HCT116 (cell line): ENCODE results near the gene RNU7-1. TPM values are rescaled to one million over a fixed set of nuclear protein-coding genes. Genes with fewer than 3 reads are reported as not detected.

ENCODE experiments used
- ATAC-seq: fragments of 200-7000 bp; cut with Tn5 transposase; 2 replicates; pipeline ENCODE4 v1.9.1; 2020; ENCODE audit warnings: mild to moderate bottlenecking, moderate library complexity
- BruUV-seq: library from RNA; stranded (reverse); fragments of 400-500 nt; replicated peaks from 2 replicates; lab custom pipeline; 2021; lab: Mats Ljungman, UMichigan
- CTCF ChIA-PET: fragments of 300-600 bp; sonication (Branson Sonifier 250); formaldehyde crosslinking; loops from one replicate; lab custom pipeline; 2021; ENCODE audit warnings: antibody characterized with exemption; lab: Charles Lee
- POLR2A ChIA-PET: fragments of 300-600, 350-600 bp; sonication (Branson Sonifier 250); formaldehyde crosslinking; loops from one replicate; lab custom pipeline; 2021; ENCODE audit warnings: antibody characterized with exemption; lab: Charles Lee
- RAD21 ChIA-PET, 2 experiments: fragments of 300-600 bp; sonication (Branson Sonifier 250); formaldehyde crosslinking; loops; one replicate each; lab custom pipeline; 2023; ENCODE audit warnings: low total read pairs in 2 of 2; ENCODE audit not compliant: uncharacterized antibody in 2 of 2, unreplicated experiment in 2 of 2, low non-redundant PET in 1 of 2; lab: Charles Lee
- DNase-seq: peaks from one replicate; pipeline ENCODE4 v3.0.0-alpha.2; 2010; ENCODE audit warnings: low read depth, low spot score
- H2AFZ ChIP-seq: fragments of 200-600 bp; shearing (Covaris generic), sonication (generic); 2 replicates; pipeline ENCODE4 v1.6.1; 2017; ENCODE audit warnings: low read depth, mixed run types, mixed read lengths, antibody characterized with exemption, low read length; ENCODE audit not compliant: poor library complexity, severe bottlenecking
- H3K27ac ChIP-seq: 2 replicates; pipeline ENCODE4 v1.5.1; 2012; ENCODE audit warnings: low read depth, low read length
- H3K27me3 ChIP-seq: fragments of 200-600 bp; sonication (generic); 2 replicates; pipeline ENCODE4 v1.6.1; 2016; ENCODE audit warnings: mixed run types, low read length, mixed read lengths; ENCODE audit not compliant: insufficient read depth
- H3K36me3 ChIP-seq, 2 experiments: fragments of 200-500 bp in 1 of 2; fragments of 200-600 bp in 1 of 2; sonication (Bioruptor generic) in 1 of 2; sonication (generic) in 1 of 2; 2 replicates each; pipeline versions ENCODE4 v1.5.1 to v1.6.1; 2014 to 2016; ENCODE audit warnings: low read length in 2 of 2, inconsistent platforms in 1 of 2, mixed read lengths in 1 of 2, mixed run types in 1 of 2; ENCODE audit not compliant: insufficient read depth in 2 of 2, control insufficient read depth in 1 of 2
- H3K4me1 ChIP-seq, 2 experiments: fragments of 200-600 bp in 1 of 2; sonication (generic) in 1 of 2; 2 replicates each; pipeline versions ENCODE4 v1.5.1 to v1.6.1; 2012 to 2017; ENCODE audit warnings: low read length in 2 of 2, inconsistent platforms in 1 of 2, mild to moderate bottlenecking in 1 of 2, mixed read lengths in 1 of 2, mixed run types in 1 of 2, moderate library complexity in 1 of 2; ENCODE audit not compliant: insufficient read depth in 2 of 2, control insufficient read depth in 1 of 2
- H3K4me2 ChIP-seq: fragments of 200-600 bp; sonication (generic); 2 replicates; pipeline ENCODE4 v1.6.1; 2017; ENCODE audit warnings: mixed run types, low read length, mixed read lengths
- H3K4me3 ChIP-seq, 2 experiments: fragments of 200-600 bp in 1 of 2; sonication (generic) in 1 of 2; replicated peaks in 1 of 2; 2 replicates each; pipeline ENCODE4 v1.5.1; 2011 to 2016; ENCODE audit warnings: low read length in 2 of 2, control low read depth in 1 of 2, low read depth in 1 of 2, mild to moderate bottlenecking in 1 of 2, mixed read lengths in 1 of 2, mixed run types in 1 of 2
- H3K79me2 ChIP-seq: fragments of 200-600 bp; sonication (generic); 2 replicates; pipeline ENCODE4 v1.6.1; 2017; ENCODE audit warnings: mild to moderate bottlenecking, mixed run types, low read length, moderate library complexity, mixed read lengths; ENCODE audit not compliant: insufficient read depth
- H3K9ac ChIP-seq: fragments of 200-600 bp; sonication (generic); 2 replicates; pipeline ENCODE4 v1.6.1; 2016; ENCODE audit warnings: low read length, mixed read lengths
- H3K9me2 ChIP-seq: fragments of 200-600 bp; sonication (generic), shearing (Covaris generic); 2 replicates; pipeline ENCODE4 v1.6.1; 2017; ENCODE audit warnings: mixed run types, mild to moderate bottlenecking, moderate library complexity; ENCODE audit not compliant: insufficient read depth
- H3K9me3 ChIP-seq, 2 experiments: fragments of 200-500 bp in 1 of 2; fragments of 200-600 bp in 1 of 2; sonication (Bioruptor generic) in 1 of 2; sonication (generic) in 1 of 2; 2 replicates each; pipeline ENCODE4 v1.6.1; 2014 to 2017; ENCODE audit warnings: low read length in 2 of 2, mixed read lengths in 2 of 2, inconsistent platforms in 1 of 2, low read depth in 1 of 2, mild to moderate bottlenecking in 1 of 2, mixed run types in 1 of 2, moderate library complexity in 1 of 2; ENCODE audit not compliant: control insufficient read depth in 1 of 2, insufficient read depth in 1 of 2
- H4K20me1 ChIP-seq: fragments of 200-600 bp; sonication (generic), shearing (Covaris generic); 2 replicates; pipeline ENCODE4 v1.6.1; 2017; ENCODE audit warnings: mixed run types, mild to moderate bottlenecking, moderate library complexity; ENCODE audit not compliant: insufficient read depth
- EZH2 ChIP-seq: fragments of 200-600 bp; sonication (generic); IDR thresholded peaks from 2 replicates; pipeline ENCODE4 v1.6.1; 2017; ENCODE audit warnings: antibody characterized with exemption, mixed run types
- EZH2phosphoT487 ChIP-seq: fragments of 200-600 bp; IDR thresholded peaks from 2 replicates; pipeline ENCODE4 v1.6.1; 2018; ENCODE audit warnings: antibody characterized with exemption, borderline replicate concordance
- FOSL1 ChIP-seq: IDR thresholded peaks from 2 replicates; pipeline ENCODE4 v1.6.1; 2012; ENCODE audit warnings: low read depth
- JUND ChIP-seq: IDR thresholded peaks from 2 replicates; pipeline ENCODE4 v1.6.1; 2012
- SIN3A ChIP-seq: IDR thresholded peaks from 2 replicates; pipeline ENCODE4 v1.6.1; 2012; ENCODE audit warnings: low read depth
- SP1 ChIP-seq: IDR thresholded peaks from 2 replicates; pipeline ENCODE4 v1.6.1; 2012; ENCODE audit warnings: low read depth
- TCF7L2 ChIP-seq: IDR thresholded peaks from 2 replicates; pipeline ENCODE4 v1.7.0; 2011; ENCODE audit warnings: borderline replicate concordance, inconsistent platforms; ENCODE audit not compliant: insufficient read depth, insufficient read length; ENCODE audit errors: extremely low read depth
- YY1 ChIP-seq: IDR thresholded peaks from 2 replicates; pipeline ENCODE4 v1.6.1; 2011; ENCODE audit warnings: low read length, low read depth, moderate library complexity, mild to moderate bottlenecking; ENCODE audit not compliant: insufficient replicate concordance; ENCODE audit errors: extremely low read depth
- ZFX ChIP-seq: fragments of 450-650 bp; IDR thresholded peaks from 2 replicates; pipeline ENCODE4 v1.6.1; 2017
- ZNF274 ChIP-seq: fragments of 200-500 bp; sonication (Bioruptor generic); IDR thresholded peaks from 2 replicates; pipeline ENCODE4 v1.6.1; 2014; ENCODE audit warnings: mild to moderate bottlenecking, low read depth, low read length, inconsistent platforms
- intact Hi-C: fragments of 100-400 bp; cut with micrococcal nuclease; formaldehyde crosslinking; loops from 2 replicates; pipeline ENCODE4 v1.10.0; 2022
- total RNA-seq: library from RNA; stranded (reverse); gene quantifications from one replicate; pipeline ENCODE4 v1.2.1, GENCODE V29; 2021; ENCODE audit not compliant: unreplicated experiment
- TF ChIP-seq, protein P1 (sequence below): IDR thresholded peaks from 2 replicates; pipeline ENCODE4 v1.6.1; 2012
- TF ChIP-seq, protein P2 (sequence below): IDR thresholded peaks from 2 replicates; pipeline ENCODE4 v1.6.1; 2011; ENCODE audit warnings: mild to moderate bottlenecking, low read length, moderate library complexity; ENCODE audit not compliant: insufficient replicate concordance; ENCODE audit errors: extremely low read depth

Gene RNU7-1
- total RNA-seq, 1 experiment from 2014 or later, result not detected

DNA sequence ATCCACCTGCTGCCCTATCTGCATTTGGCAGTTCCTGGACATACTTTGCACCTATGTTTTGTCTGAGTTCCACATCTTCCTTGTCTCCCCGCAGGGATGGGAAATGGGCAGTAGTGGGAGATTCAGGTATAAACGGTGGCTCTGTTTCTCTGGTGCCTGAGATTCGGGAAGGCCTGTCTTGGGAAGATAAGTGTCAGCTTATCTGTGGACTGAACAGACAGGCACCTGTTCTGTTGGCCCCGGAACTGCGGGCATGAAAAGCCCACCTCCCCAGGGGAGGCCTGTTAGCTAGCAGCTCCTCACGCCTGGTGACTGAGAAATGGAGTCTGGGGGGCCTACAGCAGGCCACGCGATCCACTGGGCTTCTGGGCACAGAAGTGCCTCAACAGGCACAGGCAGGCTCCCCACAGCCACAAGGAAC, 21.0 kb downstream of the RNU7-1 start:
- peak overlapping the region; percentile 96 to 99 for H3K4me3 ChIP-seq
- H3K4me1 ChIP-seq, result peaks cover 39 to 79% of the 10 kb centered on the region in 2 experiments
- CTCF ChIA-PET, result interaction anchor here (0.6 to 6.0 kb wide), 10 partner anchors 13 to 143 kb away, joined by 3 to 101 read pairs (median 3); partner anchors contain the start of genes C12orf57, PTPN6, RNU7-1 and SPSB2

More for the DNA sequence above, 21.0 kb downstream of the RNU7-1 start:
- no peak overlapping the region for H2AFZ ChIP-seq
- H3K9me2 ChIP-seq, result no peaks in the 10 kb centered on the region
- no peak for DNase-seq
- H3K27me3 ChIP-seq, result no peaks in the 10 kb centered on the region
- H4K20me1 ChIP-seq, result peaks cover 8% of the 10 kb centered on the region; the same call in 1 of the 2 replicates
- H3K36me3 ChIP-seq, result peaks cover 21 to 39% of the 10 kb centered on the region in 2 experiments; a peak in 2 of 4 replicates
- ChIA-PET RAD21 (interaction anchor here in 1 of 2 experiments (0.6 to 0.8 kb wide), 2 partner anchors 18 to 21 kb away, joined by 3 to 4 read pairs; partner anchors contain the start of gene C12orf57), POLR2A (interaction anchor here (0.9 to 9.9 kb wide), 7 partner anchors 18 to 144 kb away, joined by 3 to 269 read pairs (median 9); partner anchors contain the start of genes C12orf57, C1RL, LPCAT3 and RNU7-1)
- peak overlapping the region; percentile 87 for H3K4me2 ChIP-seq
- H3K9ac ChIP-seq, result peak overlapping the region; percentile 100
- BruUV-seq, result no TSS peak
- peaks cover 64% of the 10 kb centered on the region for H3K79me2 ChIP-seq
- TF ChIP-seq TCF7L2 (no peak), EZH2phosphoT487 (no peak), YY1 (no peak), EZH2 (no peak), ZNF274 (no peak), FOSL1 (no peak), ZFX (no peak), JUND (no peak), SIN3A (no peak), SP1 (no peak)
- TF ChIP-seq, protein P1, sequence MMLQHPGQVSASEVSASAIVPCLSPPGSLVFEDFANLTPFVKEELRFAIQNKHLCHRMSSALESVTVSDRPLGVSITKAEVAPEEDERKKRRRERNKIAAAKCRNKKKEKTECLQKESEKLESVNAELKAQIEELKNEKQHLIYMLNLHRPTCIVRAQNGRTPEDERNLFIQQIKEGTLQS, result no peak
- TF ChIP-seq, protein P2, sequence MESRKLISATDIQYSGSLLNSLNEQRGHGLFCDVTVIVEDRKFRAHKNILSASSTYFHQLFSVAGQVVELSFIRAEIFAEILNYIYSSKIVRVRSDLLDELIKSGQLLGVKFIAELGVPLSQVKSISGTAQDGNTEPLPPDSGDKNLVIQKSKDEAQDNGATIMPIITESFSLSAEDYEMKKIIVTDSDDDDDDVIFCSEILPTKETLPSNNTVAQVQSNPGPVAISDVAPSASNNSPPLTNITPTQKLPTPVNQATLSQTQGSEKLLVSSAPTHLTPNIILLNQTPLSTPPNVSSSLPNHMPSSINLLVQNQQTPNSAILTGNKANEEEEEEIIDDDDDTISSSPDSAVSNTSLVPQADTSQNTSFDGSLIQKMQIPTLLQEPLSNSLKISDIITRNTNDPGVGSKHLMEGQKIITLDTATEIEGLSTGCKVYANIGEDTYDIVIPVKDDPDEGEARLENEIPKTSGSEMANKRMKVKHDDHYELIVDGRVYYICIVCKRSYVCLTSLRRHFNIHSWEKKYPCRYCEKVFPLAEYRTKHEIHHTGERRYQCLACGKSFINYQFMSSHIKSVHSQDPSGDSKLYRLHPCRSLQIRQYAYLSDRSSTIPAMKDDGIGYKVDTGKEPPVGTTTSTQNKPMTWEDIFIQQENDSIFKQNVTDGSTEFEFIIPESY, result no peak
- TF ChIP-seq, all 23 proteins: peak for 0
- H3K9me3 ChIP-seq, result no peaks in the 10 kb centered on the region
- peak overlapping the region; percentile 97 for H3K27ac ChIP-seq
- intact Hi-C loops, result loop anchor here (1.0 to 5.0 kb wide), 3 partner anchors 40 to 212 kb away; partner anchors contain the start of genes MLF2 and SPSB2
- no peak for ATAC-seq
